PFSK-1 (cell line): Measurements from ENCODE around the gene MARF1.

Experiments
- FOXP2 ChIP-seq: optimal IDR thresholded peaks from 2 replicates; pipeline ENCODE3; 2011; ENCODE audit warnings: borderline replicate concordance, control low read depth, inconsistent platforms; ENCODE audit not compliant: insufficient read depth; ENCODE audit errors: extremely low read length, extremely low read depth
- POLR2AphosphoS5 ChIP-seq: IDR thresholded peaks from 2 replicates; pipeline ENCODE4 v1.6.1; 2012; ENCODE audit warnings: low read depth, mild to moderate bottlenecking, control low read depth, low read length, moderate library complexity
- REST ChIP-seq, 2 experiments: IDR thresholded peaks; 2 replicates each; pipeline versions ENCODE4 v1.6.1 to v1.8.0; 2011 to 2012; ENCODE audit warnings: low read depth in 2 of 2, low read length in 2 of 2, control low read depth in 1 of 2, inconsistent platforms in 1 of 2, mild to moderate bottlenecking in 1 of 2, moderate library complexity in 1 of 2; ENCODE audit not compliant: insufficient read depth in 1 of 2
- SIN3A ChIP-seq: IDR thresholded peaks from 2 replicates; pipeline ENCODE4 v1.6.1; 2012; ENCODE audit warnings: mild to moderate bottlenecking, low read length, moderate library complexity, borderline replicate concordance; ENCODE audit not compliant: insufficient read depth
- TAF1 ChIP-seq: IDR thresholded peaks from 2 replicates; pipeline ENCODE4 v1.6.1; 2012; ENCODE audit warnings: low read length, control low read depth, borderline replicate concordance; ENCODE audit not compliant: insufficient read depth

Gene MARF1

GRCh38 chr16:15608398-15609285 lies 34.3 kb downstream of the MARF1 start:
- TF ChIP-seq FOXP2, result no peak
- no peak for TF ChIP-seq REST (IDR thresholded peaks at IDR 0.05; ENCODE audit: insufficient read depth in 1 of 2, low read depth in 2 of 2, low read length in 2 of 2)
- TF ChIP-seq SIN3A, result no peak
- no peak for TF ChIP-seq TAF1
- TF ChIP-seq POLR2AphosphoS5, result no peak

GRCh38 chr16:15607700-15608396 lies 35.1 kb downstream of the MARF1 start:
- no peak for TF ChIP-seq REST (IDR thresholded peaks at IDR 0.05; ENCODE audit: insufficient read depth in 1 of 2, low read depth in 2 of 2, low read length in 2 of 2)
- TF ChIP-seq SIN3A, result no peak
- no peak for TF ChIP-seq POLR2AphosphoS5

GRCh38 chr16:15606518-15607220 lies 36.3 kb downstream of the MARF1 start:
- TF ChIP-seq SIN3A (no peak), TAF1 (no peak), POLR2AphosphoS5 (no peak), REST (IDR thresholded peaks at IDR 0.05; ENCODE audit: insufficient read depth in 1 of 2, low read depth in 2 of 2, low read length in 2 of 2) (no peak), FOXP2 (no peak)

GRCh38 chr16:15605839-15606517 lies 37.0 kb downstream of the MARF1 start:
- TF ChIP-seq POLR2AphosphoS5 (no peak), FOXP2 (no peak), TAF1 (no peak), SIN3A (no peak), REST (IDR thresholded peaks at IDR 0.05; ENCODE audit: insufficient read depth in 1 of 2, low read depth in 2 of 2, low read length in 2 of 2) (no peak)
